Left colon (tissue), 2 donors: ENCODE data around the gene VPS9D1. TPM values are rescaled to one million over a fixed set of nuclear protein-coding genes. Genes with fewer than 3 reads are reported as not detected.

ENCODE experiments used
- total RNA-seq, 2 donors: library from RNA; stranded (reverse); fragmentation: NEBNext Ultra II Directional; extraction: Animal tissue kit (Norgen Biotek cat#: 25700); gene quantifications; one replicate each; pipeline ENCODE4 v1.2.1, GENCODE V29; 2021
- donor health status: DM: no; HTN: no; CAD: no.
- donor health status: DM: yes; HTN: yes; CAD: no.

Gene VPS9D1
- total RNA-seq, 2 donors from 2014 or later, result 19.6 to 23.2 TPM

Other genes with a start within 250 kb of the VPS9D1 start
- gene ANKRD11, start 230.3 kb downstream of the VPS9D1 start, total RNA-seq, result 100 to 1,000 TPM in 1 of 2 donors, 10 to 100 TPM in 1; 82.5 to 135 TPM
- 100 to 1,000 TPM; 106 to 146 TPM for gene SPG7, start 212.5 kb downstream of the VPS9D1 start, total RNA-seq
- 1,000 to 10,000 TPM; 1,613 to 1,684 TPM for gene RPL13, start 160.2 kb downstream of the VPS9D1 start, total RNA-seq
- under 1 TPM; 0.73 to 0.92 TPM for gene CPNE7, start 145.1 kb downstream of the VPS9D1 start, total RNA-seq
- gene DPEP1, start 107.3 kb downstream of the VPS9D1 start, total RNA-seq, result 1 to 10 TPM in 1 of 2 donors, under 1 TPM in 1; 0.73 to 4.4 TPM
- gene CHMP1A, start 63.2 kb downstream of the VPS9D1 start, total RNA-seq, result 100 to 1,000 TPM; 154 to 157 TPM
- 1 to 10 TPM; 7.1 to 9.1 TPM for gene SPATA33, start 63.1 kb downstream of the VPS9D1 start, total RNA-seq
- gene CDK10, start 34.2 kb downstream of the VPS9D1 start, total RNA-seq, result 10 to 100 TPM; 86.1 to 92.7 TPM
- 10 to 100 TPM; 16.3 to 27.9 TPM for gene SPATA2L, start 19.2 kb downstream of the VPS9D1 start, total RNA-seq
- gene ZNF276, start 639 bp upstream of the VPS9D1 start, total RNA-seq, result 10 to 100 TPM; 28.9 to 42.2 TPM
- 10 to 100 TPM; 11.1 to 26.6 TPM for gene FANCA, start 95.7 kb upstream of the VPS9D1 start, total RNA-seq
- gene SPIRE2, start 107.6 kb upstream of the VPS9D1 start, total RNA-seq, result 10 to 100 TPM; 70.2 to 97.7 TPM
- gene TCF25, start 152.7 kb upstream of the VPS9D1 start, total RNA-seq, result 100 to 1,000 TPM; 152 to 210 TPM
- gene MC1R, start 198.0 kb upstream of the VPS9D1 start, total RNA-seq, result 1 to 10 TPM; 2.1 to 4.3 TPM
- 1 to 10 TPM; 3.3 to 4.2 TPM for gene TUBB3, start 202.4 kb upstream of the VPS9D1 start, total RNA-seq
- 10 to 100 TPM; 25.4 to 34.0 TPM for gene DEF8, start 227.9 kb upstream of the VPS9D1 start, total RNA-seq